Right cardiac atrium (tissue), 5 donors: ENCODE results near the gene TCF15. TPM values are rescaled to one million over a fixed set of nuclear protein-coding genes. Genes with fewer than 3 reads are reported as not detected.

Source experiments
- ATAC-seq, 2 donors: fragments of 200-7000 bp; cut with Tn5 transposase; one replicate each; pipeline versions ENCODE4 v1.8.0 to v1.9.1; 2020; ENCODE audit warnings: moderate library complexity in 2 of 2, mild to moderate bottlenecking in 1 of 2
- DNase-seq, 3 donors: peaks; one replicate each; pipeline ENCODE4 v3.0.0-alpha.2; 2020
- H3K27ac ChIP-seq: one replicate; pipeline ENCODE4 v1.5.1; 2013; ENCODE audit warnings: mild to moderate bottlenecking, low read length, control low read depth, moderate library complexity
- H3K27me3 ChIP-seq: one replicate; pipeline ENCODE4 v1.6.1; 2013; ENCODE audit not compliant: control insufficient read depth, insufficient read depth
- H3K4me1 ChIP-seq: one replicate; pipeline ENCODE4 v1.6.1; 2013; ENCODE audit warnings: low read length; ENCODE audit not compliant: control insufficient read depth, insufficient read depth
- H3K4me3 ChIP-seq: one replicate; pipeline ENCODE4 v1.5.1; 2013; ENCODE audit warnings: low read length, control low read depth
- H3K9me3 ChIP-seq: one replicate; pipeline ENCODE4 v1.6.1; 2013; ENCODE audit warnings: low read length; ENCODE audit not compliant: control insufficient read depth
- WGBS: extraction: QIAGEN DNeasy Blood & Tissue Kit; methylation state at CpG from one replicate; pipeline ENCODE4 v1.1.7; 2013; 5-methylcytosine and 5-hydroxymethylcytosine counted together
- intact Hi-C, 4 donors: fragments of 100-400 bp; cut with DNase I; formaldehyde crosslinking; loops; one replicate each; pipeline versions ENCODE4 v1.11.0 to v1.14.0; 2022 to 2023
- long read RNA-seq, 4 donors: library from polyadenylated mRNA; unstranded; transcript quantifications; one replicate each; pipeline ENCODE4 v2.0.0, GENCODE V29; 2020 to 2021
- polyA plus RNA-seq: library from polyadenylated mRNA; stranded (reverse); fragments of 200-250 nt; gene quantifications from one replicate; pipeline ENCODE4 v1.2.3, GENCODE V29; 2013
- total RNA-seq, 4 donors: library from RNA; stranded (reverse); fragmentation: NEBNext Ultra II Directional; extraction: Animal tissue kit (Norgen Biotek cat#: 25700); gene quantifications; one replicate each; pipeline ENCODE4 v1.2.1, GENCODE V29; 2021
- donor health status: healthy with polysubstance abuse.
- donor health status: DM: no; HTN: yes; CAD: no.
- donor health status: DM: no; HTN: no; CAD: no.
- donor health status: DM: no; HTN: yes; CAD: no; lungs with severe emphysema.
- donor health status: DM: yes; HTN: yes; CAD: no.

Gene TCF15, protein sequence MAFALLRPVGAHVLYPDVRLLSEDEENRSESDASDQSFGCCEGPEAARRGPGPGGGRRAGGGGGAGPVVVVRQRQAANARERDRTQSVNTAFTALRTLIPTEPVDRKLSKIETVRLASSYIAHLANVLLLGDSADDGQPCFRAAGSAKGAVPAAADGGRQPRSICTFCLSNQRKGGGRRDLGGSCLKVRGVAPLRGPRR
- total RNA-seq (1 to 10 TPM; 4.0 to 9.3 (median 7.8) TPM), polyA plus RNA-seq (7.4 TPM)
- long read RNA-seq, donor 1, transcript TCF15-201 (2 exons, 1,555 nt), result major isoform, 50 of 51 reads
- long read RNA-seq, donor 1, partial matches to known transcripts, result 0 of 51 reads
- long read RNA-seq, donor 1, other reads (novel, unspliced or antisense), result 1 of 51 reads
- long read RNA-seq, donor 2, transcript TCF15-201 (2 exons, 1,555 nt), result major isoform, 18 of 18 reads
- long read RNA-seq, donor 2, partial matches to known transcripts, result 0 of 18 reads
- long read RNA-seq, donor 2, other reads (novel, unspliced or antisense), result 0 of 18 reads
- long read RNA-seq, donor 3, result 0 reads
- long read RNA-seq, donor 4, transcript TCF15-201 (2 exons, 1,555 nt), result major isoform, 28 of 28 reads
- long read RNA-seq, donor 4, partial matches to known transcripts, result 0 of 28 reads
- long read RNA-seq, donor 4, other reads (novel, unspliced or antisense), result 0 of 28 reads

DNA sequence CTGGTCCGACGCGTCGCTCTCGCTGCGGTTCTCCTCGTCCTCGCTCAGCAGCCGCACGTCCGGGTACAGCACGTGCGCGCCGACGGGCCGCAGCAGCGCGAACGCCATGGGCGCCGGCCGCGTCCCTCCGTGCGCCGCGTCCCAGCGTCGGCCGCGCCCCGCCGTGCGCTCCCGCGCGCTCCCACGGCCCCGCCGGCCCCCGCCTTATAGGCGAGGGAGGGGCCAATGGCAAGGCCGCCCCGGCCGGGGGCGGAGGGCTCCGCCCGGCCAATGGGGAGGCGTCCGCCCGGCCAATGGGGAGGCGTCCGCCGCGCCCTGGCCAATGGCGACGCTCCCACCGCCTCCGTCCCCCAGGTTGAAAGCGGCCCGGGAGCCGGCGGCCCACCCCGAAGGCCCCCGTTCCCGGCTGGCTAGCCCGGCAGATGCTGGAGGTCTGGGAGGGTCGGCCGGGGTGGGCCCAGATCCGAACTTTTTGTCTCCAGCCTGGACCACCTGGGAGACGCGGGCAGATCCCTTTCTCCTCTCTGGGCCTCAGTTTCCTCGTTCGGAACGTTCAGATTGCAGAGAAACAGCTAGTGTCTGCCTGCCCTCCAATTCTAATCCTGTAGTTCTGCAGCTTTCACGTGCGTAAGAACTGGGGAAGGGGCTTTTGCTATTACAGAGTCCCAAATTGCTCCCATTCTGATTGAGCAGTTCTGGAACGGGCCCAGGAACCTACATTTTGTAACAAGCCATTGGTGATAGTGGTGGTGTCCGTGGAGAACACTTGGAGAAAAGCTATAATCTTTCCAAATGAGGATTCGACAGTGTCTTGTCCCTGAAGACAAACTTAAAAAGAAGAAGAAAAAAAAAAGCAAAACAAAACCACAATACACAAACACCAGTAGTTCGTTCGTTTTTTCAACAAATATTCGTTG, at the start of gene TCF15:
Gene TCF15, minus strand, starts transcription at position 180 of the 917 bp plus-strand sequence. Its CDS starts 72 bp downstream, at position 108.
- no peaks in the 10 kb centered on the region for H3K27me3 ChIP-seq
- intact Hi-C loops, result no loop called here
- no peaks in the 10 kb centered on the region for H3K9me3 ChIP-seq
- ATAC-seq (peak; percentile 92 to 96), DNase-seq (peak; percentile 64 to 88 (median 79))
- H3K27ac ChIP-seq, result peak within 1 kb of the TSS; percentile 61
- H3K4me1 ChIP-seq, result peaks cover 10% of the 10 kb centered on the region
- 6% methylated on average over 84 of the region's 84 CpGs for WGBS
- peak within 1 kb of the TSS; percentile 69 for H3K4me3 ChIP-seq

DNA sequence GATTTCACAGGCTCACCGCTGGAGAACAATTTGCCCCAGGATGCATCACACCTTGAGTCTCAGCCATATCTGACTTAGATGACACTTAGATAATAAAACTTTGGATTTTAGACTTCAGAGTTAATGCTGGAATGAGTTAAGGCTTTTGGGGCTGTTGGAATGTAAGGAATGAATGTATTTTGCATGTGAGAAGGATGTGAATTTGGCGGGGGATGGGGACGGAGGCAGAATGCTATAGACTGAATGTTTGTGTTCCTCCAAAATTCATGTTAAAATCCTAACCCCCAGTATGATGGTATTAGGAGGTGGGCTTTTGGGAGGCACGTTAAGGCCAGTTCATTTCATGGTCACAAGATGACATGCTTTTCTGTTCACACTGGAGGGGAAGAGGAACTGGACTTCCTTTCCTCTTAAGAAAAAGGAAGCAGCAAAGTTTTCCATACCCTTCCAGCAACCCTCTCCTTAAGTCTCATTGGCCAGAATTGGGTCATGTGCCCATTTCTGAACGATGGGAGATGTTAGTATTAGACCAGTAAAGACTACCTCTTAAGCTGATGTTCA, 48.7 kb upstream of the TCF15 start:
- H3K9me3 ChIP-seq, result no peaks in the 10 kb centered on the region
- DNase-seq, result no peak
- no peak overlapping the region for H3K27ac ChIP-seq
- no peak for ATAC-seq
- H3K27me3 ChIP-seq, result no peaks in the 10 kb centered on the region
- H3K4me1 ChIP-seq, result peaks cover 2% of the 10 kb centered on the region
- 35% methylated on average over 5 of the region's 5 CpGs for WGBS
- intact Hi-C loops, result loop anchor here in 3 of 4 donors (10.0 kb wide), 2 partner anchors 66 to 304 kb away; no protein-coding TSS in a partner anchor
- no peak overlapping the region for H3K4me3 ChIP-seq

DNA sequence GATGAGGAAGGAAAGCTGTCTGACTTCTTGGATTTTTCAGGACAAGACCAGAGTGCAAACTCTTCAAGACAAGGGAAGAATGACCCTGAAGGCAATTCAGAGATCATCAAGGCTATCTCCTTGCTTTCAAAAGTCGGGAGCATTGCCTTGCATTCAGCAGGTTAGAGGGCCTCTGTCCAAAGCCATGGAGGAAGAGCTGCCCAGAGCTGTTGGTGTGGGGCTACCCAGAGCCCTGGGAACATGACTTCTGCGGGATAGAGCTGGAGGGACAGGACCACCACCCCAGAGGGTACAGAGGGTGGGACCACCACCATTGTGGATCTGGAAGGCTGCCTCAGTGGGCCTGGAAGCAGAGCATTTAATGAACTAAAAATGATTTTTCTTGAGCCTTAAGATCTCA, 48.1 kb upstream of the TCF15 start:
- no peaks in the 10 kb centered on the region for H3K9me3 ChIP-seq
- H3K27ac ChIP-seq, result no peak overlapping the region
- peaks cover 4% of the 10 kb centered on the region for H3K4me1 ChIP-seq
- no peak for DNase-seq
- H3K4me3 ChIP-seq, result no peak overlapping the region
- 42% methylated on average over 2 of the region's 2 CpGs for WGBS
- no peak for ATAC-seq
- H3K27me3 ChIP-seq, result no peaks in the 10 kb centered on the region
- intact Hi-C loops, result loop anchor here in 3 of 4 donors (10.0 kb wide), 2 partner anchors 67 to 303 kb away; no protein-coding TSS in a partner anchor

DNA sequence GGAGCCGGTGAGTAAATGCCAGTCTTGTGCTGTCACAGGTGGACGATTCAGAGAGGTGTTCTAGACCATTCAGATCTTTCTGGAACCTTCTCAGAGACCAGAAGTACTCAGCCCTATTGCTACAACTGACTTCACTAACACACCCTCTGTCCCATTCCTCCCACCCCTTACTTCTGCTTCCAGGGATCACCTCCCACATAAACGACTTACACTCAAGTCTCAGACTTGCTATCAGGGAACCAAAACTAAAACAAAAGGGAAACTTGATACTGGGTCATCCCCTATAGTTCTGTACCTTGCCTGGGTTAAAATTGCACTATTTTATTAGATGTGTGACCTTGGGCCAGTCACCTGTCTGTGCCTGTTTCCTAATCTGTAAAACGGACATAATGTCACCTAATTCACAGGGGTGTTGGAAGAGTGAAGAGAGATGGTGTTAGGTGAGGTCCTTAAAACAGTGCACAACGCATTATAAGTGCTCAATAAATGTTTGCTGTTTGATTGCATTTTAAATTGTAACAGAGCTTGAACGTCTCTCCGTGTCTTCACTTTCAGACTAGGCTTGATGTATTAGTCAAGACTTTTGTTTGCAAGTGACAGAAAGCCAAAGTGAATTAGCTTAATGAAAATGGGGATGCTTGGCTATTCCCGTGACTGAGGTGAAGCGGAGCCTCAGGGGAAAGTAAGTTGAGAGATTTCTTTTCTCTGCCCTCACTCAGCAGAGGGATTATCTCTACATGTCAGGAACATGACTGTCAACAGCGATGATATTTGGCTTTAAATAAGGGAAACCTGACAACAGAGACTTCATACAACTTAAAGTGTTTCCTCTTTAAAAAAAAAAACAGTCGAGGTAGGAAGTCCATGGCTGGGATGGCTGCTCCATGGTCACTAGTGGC, 45.9 kb upstream of the TCF15 start:
- Histone ChIP-seq H3K4me1 (peaks cover 9% of the 10 kb centered on the region), H3K27me3 (no peaks in the 10 kb centered on the region), H3K4me3 (no peak overlapping the region), H3K9me3 (no peaks in the 10 kb centered on the region), H3K27ac (no peak overlapping the region)
- intact Hi-C loops, result loop anchor here in 3 of 4 donors (10.0 kb wide), 2 partner anchors 69 to 301 kb away; no protein-coding TSS in a partner anchor
- DNase-seq (no peak), ATAC-seq (no peak)
- 66% methylated on average over 11 of the region's 11 CpGs for WGBS

DNA sequence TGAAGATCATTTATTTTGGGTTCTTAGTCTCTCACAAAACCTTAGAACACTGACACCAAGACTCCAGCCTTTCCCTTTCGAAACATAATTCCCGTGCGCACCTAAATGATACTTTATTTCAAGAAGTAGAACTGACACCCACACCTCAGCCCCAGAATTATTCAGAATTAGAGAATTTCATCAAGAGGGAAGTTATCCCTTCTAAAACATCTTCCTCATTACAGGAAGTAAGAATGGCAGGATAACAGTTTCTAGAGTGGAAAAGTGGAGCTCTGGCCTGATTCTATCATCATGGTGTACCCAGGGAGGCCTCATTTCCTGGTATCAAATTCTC, 44.3 kb upstream of the TCF15 start:
- Histone ChIP-seq H3K9me3 (no peaks in the 10 kb centered on the region), H3K27ac (no peak overlapping the region), H3K4me3 (no peak overlapping the region), H3K27me3 (no peaks in the 10 kb centered on the region), H3K4me1 (peaks cover 9% of the 10 kb centered on the region)
- ATAC-seq, result no peak
- DNase-seq, result no peak
- 92% methylated on average over 3 of the region's 3 CpGs for WGBS
- intact Hi-C loops, result loop anchor here (5.0 to 10.0 kb wide), 3 partner anchors 70 to 300 kb away; no protein-coding TSS in a partner anchor

DNA sequence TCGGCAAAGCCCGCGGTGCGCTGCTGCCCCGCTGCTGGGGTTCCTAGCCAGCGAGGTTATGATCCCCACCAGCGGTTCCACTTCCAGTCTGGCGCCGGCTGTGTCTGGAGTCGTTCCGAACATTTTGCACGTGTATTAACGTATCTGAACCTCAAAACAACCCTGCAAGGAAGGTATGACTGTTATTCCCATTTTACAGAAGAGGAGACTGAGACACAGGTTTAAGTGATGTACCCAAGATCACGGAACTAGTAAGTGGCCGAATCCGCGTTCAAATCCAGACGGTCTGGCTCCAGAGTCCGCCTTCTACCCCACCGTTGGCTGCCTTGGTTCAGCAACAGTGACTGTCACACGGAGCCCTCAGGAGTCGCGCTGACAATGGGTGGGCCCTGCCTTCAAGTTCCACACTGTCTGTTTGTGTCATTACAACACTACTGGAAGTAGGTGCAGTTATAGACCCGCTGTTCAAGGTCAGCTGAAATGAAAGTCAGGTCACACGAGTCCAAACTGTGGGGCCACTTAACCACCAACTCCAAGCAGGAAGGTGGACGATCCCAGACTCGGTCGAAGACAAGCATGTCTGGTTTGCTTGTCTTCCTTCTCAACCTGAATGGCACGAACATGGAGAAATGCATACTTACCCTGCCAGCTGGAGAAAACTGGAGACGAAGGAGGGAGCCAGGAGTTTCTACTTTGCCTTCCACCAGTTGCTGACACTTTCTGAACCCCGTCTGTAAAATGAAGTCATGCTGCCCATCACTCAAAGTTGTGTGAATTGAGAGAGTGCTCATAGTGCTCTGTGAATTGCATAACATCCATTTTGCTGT, 43.7 kb upstream of the TCF15 start:
- ATAC-seq (no peak), DNase-seq (peak in 1 of 3 donors; percentile 60)
- Histone ChIP-seq H3K9me3 (no peaks in the 10 kb centered on the region), H3K4me1 (peaks cover 9% of the 10 kb centered on the region), H3K27me3 (no peaks in the 10 kb centered on the region), H3K27ac (peak overlapping the region; percentile 84), H3K4me3 (peak overlapping the region; percentile 82)
- 18% methylated on average over 31 of the region's 31 CpGs for WGBS
- intact Hi-C loops, result loop anchor here (2.0 to 10.0 kb wide), 4 partner anchors 71 to 299 kb away; no protein-coding TSS in a partner anchor

DNA sequence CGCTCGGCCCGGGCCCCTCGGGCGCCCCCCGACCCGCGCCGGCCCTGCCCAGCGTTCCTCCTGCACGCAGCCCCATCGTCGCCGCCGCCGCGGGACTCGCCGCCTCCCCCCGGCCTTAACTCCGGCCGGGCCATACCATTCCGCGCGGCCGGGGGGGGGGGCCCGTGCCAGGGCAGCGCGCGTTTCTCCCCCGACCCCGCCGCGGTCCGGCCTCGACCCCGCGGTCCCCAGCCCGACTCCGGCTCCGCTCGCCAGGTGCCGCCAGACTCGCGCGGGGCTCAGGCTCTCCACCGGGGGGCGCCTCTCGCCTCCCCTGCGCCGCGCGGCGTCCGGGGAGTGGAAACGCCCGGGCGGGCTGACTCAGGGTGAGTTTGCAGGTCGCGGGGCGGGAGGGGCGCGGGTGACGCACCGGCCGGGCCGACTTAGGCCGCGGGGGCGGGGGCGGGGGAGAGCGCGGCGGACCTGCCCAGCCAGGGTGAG, 43.0 kb upstream of the TCF15 start, which contains the start of gene SRXN1:
Gene SRXN1, minus strand, starts transcription at position 91 of the 480 bp plus-strand sequence. Its CDS starts 15 bp downstream, at position 76.
- intact Hi-C loops, result loop anchor here (2.0 to 10.0 kb wide), 4 partner anchors 72 to 298 kb away; no protein-coding TSS in a partner anchor
- under 1% methylated on average over 74 of the region's 74 CpGs for WGBS
- ATAC-seq, result peak; percentile 94 to 96

DNA sequence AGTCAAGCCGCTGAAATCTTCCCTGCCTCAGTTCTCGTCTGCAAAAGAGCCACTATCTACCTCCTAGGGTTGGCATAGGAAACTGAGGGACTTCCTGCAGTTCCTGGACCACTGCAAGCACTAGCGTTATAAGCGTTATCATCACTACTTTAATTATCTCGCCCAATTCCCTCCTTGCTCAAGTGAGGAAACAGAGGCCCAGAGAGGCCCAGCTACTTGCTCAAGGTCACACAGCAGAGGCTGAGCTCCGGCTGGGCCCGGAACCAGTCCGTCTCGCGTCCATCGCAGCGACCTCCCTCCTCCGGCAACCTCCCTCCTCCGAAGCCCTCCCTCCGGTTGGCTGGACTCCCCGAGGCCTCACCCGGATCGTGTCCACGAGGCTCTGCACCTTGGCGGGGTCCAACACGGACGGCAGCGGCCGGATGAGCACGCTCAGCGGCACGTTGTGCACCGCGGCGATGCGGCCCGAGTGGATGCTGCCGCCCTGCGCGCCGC, 42.6 kb upstream of the TCF15 start:
- 2% methylated on average over 36 of the region's 36 CpGs for WGBS
- Histone ChIP-seq H3K4me1 (peaks cover 9% of the 10 kb centered on the region), H3K4me3 (peak overlapping the region; percentile 82), H3K27ac (peak overlapping the region; percentile 96), H3K27me3 (no peaks in the 10 kb centered on the region), H3K9me3 (peaks cover 2% of the 10 kb centered on the region)
- intact Hi-C loops, result loop anchor here (2.0 to 10.0 kb wide), 4 partner anchors 72 to 298 kb away; no protein-coding TSS in a partner anchor
- DNase-seq, result peak in 1 of 3 donors; percentile 66
- peak; percentile 7 to 21 for ATAC-seq

More for the DNA sequence above, 43.0 kb upstream of the TCF15 start, which contains the start of gene SRXN1:
- peak within 1 kb of the TSS; percentile 82 for H3K4me3 ChIP-seq
- peak within 1 kb of the TSS; percentile 96 for H3K27ac ChIP-seq
- H3K9me3 ChIP-seq, result no peaks in the 10 kb centered on the region
- H3K4me1 ChIP-seq, result peaks cover 9% of the 10 kb centered on the region
- H3K27me3 ChIP-seq, result no peaks in the 10 kb centered on the region
- peak; percentile 92 to 96 (median 96) for DNase-seq
